BJ (cell line): ENCODE data around the gene ROR2. TPM values are rescaled to one million over a fixed set of nuclear protein-coding genes. Genes with fewer than 3 reads are reported as not detected.
"Not testable (repeated sequence)": the region's sequence is repeated elsewhere in the genome, so short reads cannot be mapped to it uniquely, and the experiment has no call there.

Source experiments
- CTCF ChIA-PET: fragments of 350-600 bp; formaldehyde crosslinking; extraction: SDS; loops from one replicate; lab custom pipeline; 2021; ENCODE audit warnings: antibody characterized with exemption, inconsistent platforms; lab: Yijun Ruan, JAX
- POLR2A ChIA-PET: fragments of 300-600 bp; sonication (Branson Sonifier 250); formaldehyde crosslinking; extraction: SDS; loops from one replicate; lab custom pipeline; 2021; ENCODE audit warnings: antibody characterized with exemption; lab: Charles Lee
- DNase-seq: peaks from one replicate; pipeline ENCODE4 v3.0.0-alpha.2; 2011; ENCODE audit warnings: low read depth
- H3K27me3 ChIP-seq: 2 replicates; pipeline ENCODE4 v1.6.0; 2011; ENCODE audit warnings: low read length; ENCODE audit not compliant: control insufficient read depth, insufficient read depth
- H3K36me3 ChIP-seq: 2 replicates; pipeline ENCODE4 v1.5.1; 2011; ENCODE audit warnings: low read length; ENCODE audit not compliant: control insufficient read depth, insufficient read depth
- H3K4me3 ChIP-seq: 2 replicates; pipeline ENCODE4 v1.5.1; 2011; ENCODE audit warnings: low read depth, mild to moderate bottlenecking, control low read depth, low read length
- polyA plus RNA-seq: library from polyadenylated mRNA; depleted of rRNA; stranded (reverse); fragments of >200 nt; gene quantifications from 2 replicates; pipeline ENCODE4 v1.2.3, GENCODE V29; 2011
- TF ChIP-seq, protein P1 (sequence below): IDR thresholded peaks from 2 replicates; pipeline ENCODE4 v1.5.1; 2011; ENCODE audit warnings: low read depth, mild to moderate bottlenecking, control low read depth, inconsistent platforms, low read length, moderate library complexity; ENCODE audit not compliant: insufficient read depth

Gene ROR2
- polyA plus RNA-seq, 1 experiment, result 1.1 TPM

DNA sequence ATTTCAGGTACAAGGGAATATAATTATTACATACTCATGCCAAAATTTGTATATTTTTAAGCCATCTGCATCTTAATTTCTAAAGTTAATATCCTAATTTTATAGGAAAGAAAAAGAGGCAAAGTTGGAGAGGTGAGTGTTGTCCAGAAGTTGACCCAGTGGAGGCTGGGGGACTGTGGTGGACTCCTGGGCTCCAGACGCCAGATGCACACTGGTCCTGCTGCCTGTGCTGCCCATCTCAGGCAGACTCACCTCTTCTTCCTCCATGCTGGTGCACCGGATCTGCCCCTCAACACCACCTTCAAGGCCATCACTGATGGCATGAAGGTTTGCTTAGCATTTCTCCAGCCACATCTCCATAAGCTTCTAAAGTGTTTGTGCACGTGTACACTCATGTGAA is 305.6 kb downstream of the ROR2 start:
- no peak for DNase-seq
- Histone ChIP-seq H3K27me3 (no peaks in the 10 kb centered on the region), H3K36me3 (no peaks in the 10 kb centered on the region), H3K4me3 (no peak overlapping the region)
- POLR2A ChIA-PET, result no interaction called here
- CTCF ChIA-PET, result no interaction called here
- TF ChIP-seq, protein P1, sequence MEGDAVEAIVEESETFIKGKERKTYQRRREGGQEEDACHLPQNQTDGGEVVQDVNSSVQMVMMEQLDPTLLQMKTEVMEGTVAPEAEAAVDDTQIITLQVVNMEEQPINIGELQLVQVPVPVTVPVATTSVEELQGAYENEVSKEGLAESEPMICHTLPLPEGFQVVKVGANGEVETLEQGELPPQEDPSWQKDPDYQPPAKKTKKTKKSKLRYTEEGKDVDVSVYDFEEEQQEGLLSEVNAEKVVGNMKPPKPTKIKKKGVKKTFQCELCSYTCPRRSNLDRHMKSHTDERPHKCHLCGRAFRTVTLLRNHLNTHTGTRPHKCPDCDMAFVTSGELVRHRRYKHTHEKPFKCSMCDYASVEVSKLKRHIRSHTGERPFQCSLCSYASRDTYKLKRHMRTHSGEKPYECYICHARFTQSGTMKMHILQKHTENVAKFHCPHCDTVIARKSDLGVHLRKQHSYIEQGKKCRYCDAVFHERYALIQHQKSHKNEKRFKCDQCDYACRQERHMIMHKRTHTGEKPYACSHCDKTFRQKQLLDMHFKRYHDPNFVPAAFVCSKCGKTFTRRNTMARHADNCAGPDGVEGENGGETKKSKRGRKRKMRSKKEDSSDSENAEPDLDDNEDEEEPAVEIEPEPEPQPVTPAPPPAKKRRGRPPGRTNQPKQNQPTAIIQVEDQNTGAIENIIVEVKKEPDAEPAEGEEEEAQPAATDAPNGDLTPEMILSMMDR, result no peak

- DNase-seq, result no peak
- no peaks in the 10 kb centered on the region for H3K36me3 ChIP-seq
- no peak overlapping the region for H3K4me3 ChIP-seq
- CTCF ChIA-PET, result interaction anchor here (0.9 kb wide), 1 partner anchor 83 kb away, joined by 3 read pairs; no protein-coding TSS in a partner anchor
- no peaks in the 10 kb centered on the region for H3K27me3 ChIP-seq
- TF ChIP-seq, protein P1, result no peak
- POLR2A ChIA-PET, result no interaction called here
Measured at GRCh38 chr9:91643481-91644077, 306.4 kb downstream of the ROR2 start.

DNA sequence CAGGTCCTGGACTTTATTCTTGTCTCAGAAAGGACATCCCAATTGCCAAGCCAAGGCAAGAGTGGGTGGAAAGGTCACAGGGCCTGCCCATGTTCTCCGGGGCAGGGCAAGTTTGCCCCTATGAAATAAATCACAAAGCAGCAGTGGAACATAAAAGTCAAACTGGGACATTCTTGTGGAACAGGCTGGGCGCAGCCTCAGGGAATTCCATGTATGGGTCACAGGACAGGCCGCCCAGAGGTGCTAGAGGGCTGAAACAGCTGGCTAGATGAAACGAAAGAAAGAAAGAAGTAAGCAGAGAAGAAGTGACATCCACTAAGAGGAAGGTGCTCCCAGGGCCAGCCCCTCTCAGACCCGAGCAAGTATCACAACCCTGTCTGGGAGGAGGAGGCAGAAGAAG is 307.3 kb downstream of the ROR2 start:
- no peak for DNase-seq
- H3K36me3 ChIP-seq, result no peaks in the 10 kb centered on the region
- H3K4me3 ChIP-seq, result no peak overlapping the region
- TF ChIP-seq, protein P1, result no peak
- no peaks in the 10 kb centered on the region for H3K27me3 ChIP-seq
- ChIA-PET CTCF (interaction anchor here (0.9 kb wide), 1 partner anchor 84 kb away, joined by 3 read pairs; no protein-coding TSS in a partner anchor), POLR2A (no interaction called here)

GRCh38 chr9:91640428-91640827 is 309.6 kb downstream of the ROR2 start:
- DNase-seq, result no peak
- H3K27me3 ChIP-seq, result no peaks in the 10 kb centered on the region
- CTCF ChIA-PET, result interaction anchor here (0.8 kb wide), 1 partner anchor 9 kb away, joined by 3 read pairs; no protein-coding TSS in a partner anchor
- TF ChIP-seq, protein P1, result no peak
- H3K4me3 ChIP-seq, result no peak overlapping the region
- H3K36me3 ChIP-seq, result no peaks in the 10 kb centered on the region
- POLR2A ChIA-PET, result interaction anchor here (0.6 kb wide), 1 partner anchor 14 kb away, joined by 4 read pairs; no protein-coding TSS in a partner anchor

- CTCF ChIA-PET, result no interaction called here
Measured at GRCh38 chr9:91639054-91639453, 311.0 kb downstream of the ROR2 start.

GRCh38 chr9:91634832-91635231 is 315.2 kb downstream of the ROR2 start:
- H3K36me3 ChIP-seq, CTCF ChIA-PET, DNase-seq, H3K27me3 ChIP-seq, H3K4me3 ChIP-seq, POLR2A ChIA-PET: not testable (repeated sequence)

More at GRCh38 chr9:91639054-91639453, 311.0 kb downstream of the ROR2 start:
- TF ChIP-seq, protein P1, result no peak
- no peaks in the 10 kb centered on the region for H3K27me3 ChIP-seq
- no peaks in the 10 kb centered on the region for H3K36me3 ChIP-seq
- POLR2A ChIA-PET, result no interaction called here
- no peak for DNase-seq
- no peak overlapping the region for H3K4me3 ChIP-seq
